Transverse colon (tissue), 4 donors: ENCODE data around the gene RAF1. TPM values are rescaled to one million over a fixed set of nuclear protein-coding genes. Genes with fewer than 3 reads are reported as not detected.

ENCODE experiments used
- DNase-seq: peaks from one replicate; pipeline ENCODE4 v3.0.0-alpha.2; 2019
- H3K27ac ChIP-seq, 4 donors: fragments of 200-600 bp; sonication (generic); 2 replicates each; pipeline ENCODE4 v1.5.1; 2016 to 2018; ENCODE audit warnings: inconsistent platforms in 4 of 4
- H3K27me3 ChIP-seq: fragments of 200-600 bp; sonication (generic); 2 replicates; pipeline ENCODE4 v1.5.1; 2017; ENCODE audit warnings: inconsistent platforms
- H3K36me3 ChIP-seq, 4 donors: fragments of 200-600 bp; sonication (generic); 2 replicates each; pipeline ENCODE4 v1.5.1; 2017 to 2019; ENCODE audit warnings: inconsistent platforms in 4 of 4
- H3K4me1 ChIP-seq, 4 donors: fragments of 200-600 bp; sonication (generic); 2 replicates each; pipeline ENCODE4 v1.5.1; 2017 to 2020; ENCODE audit warnings: inconsistent platforms in 4 of 4
- H3K4me3 ChIP-seq, 4 donors: fragments of 200-600 bp; sonication (generic); 1 replicate in 1 of 4; 2 replicates in 3 of 4; pipeline versions ENCODE4 v1.5.1 to v1.6.1; 2017 to 2019; ENCODE audit warnings: inconsistent platforms in 4 of 4
- H3K9me3 ChIP-seq, 2 donors: fragments of 200-600 bp; sonication (generic); 2 replicates each; pipeline ENCODE4 v1.5.1; 2017 to 2019; ENCODE audit warnings: inconsistent platforms in 2 of 2
- CTCF ChIP-seq, 5 experiments: fragments of 200-600 bp in 3 of 5; fragments of 450-650 bp in 2 of 5; sonication (generic) in 3 of 5; IDR thresholded peaks; 1 replicate in 2 of 5; 2 replicates in 3 of 5; pipeline ENCODE4 v1.5.1; 2016 to 2017; ENCODE audit warnings: antibody characterized with exemption in 5 of 5, inconsistent platforms in 3 of 5, mild to moderate bottlenecking in 2 of 5, moderate library complexity in 1 of 5
- EP300 ChIP-seq: sonication (generic); formaldehyde crosslinking; IDR thresholded peaks from one replicate; pipeline ENCODE4 v1.6.1; 2017; ENCODE audit warnings: antibody characterized with exemption, low read depth
- POLR2A ChIP-seq: fragments of 450-650 bp; IDR thresholded peaks from one replicate; pipeline ENCODE4 v1.6.1; 2016; ENCODE audit warnings: antibody characterized with exemption, mild to moderate bottlenecking, moderate library complexity
- POLR2AphosphoS5 ChIP-seq, 3 donors: sonication (generic); formaldehyde crosslinking; IDR thresholded peaks; one replicate each; pipeline ENCODE4 v1.6.1; 2016; ENCODE audit warnings: antibody characterized with exemption in 3 of 3
- WGBS, 2 donors: methylation state at CpG; one replicate each; pipeline ENCODE4 v1.1.5; 2018; ENCODE audit warnings: low coverage in 1 of 2; 5-methylcytosine and 5-hydroxymethylcytosine counted together
- in situ Hi-C, 4 donors: fragments of 200-750 bp; cut with MboI; loops; one replicate each; pipeline versions ENCODE4 v1.15.0 to v1.15.1; 2017; ENCODE audit warnings: low sequenced_read_pairs in 3 of 4, low pct_ligation_motif_present in 1 of 4, low pct_unique_long_range_greater_than_20kb in 1 of 4
- intact Hi-C: fragments of 100-400 bp; cut with DNase I; formaldehyde crosslinking; loops from one replicate; pipeline ENCODE4 v1.15.1; 2023; ENCODE audit warnings: low total_unique reads
- total RNA-seq, 4 donors: library from RNA; depleted of rRNA; stranded (reverse); fragments of >200 nt; gene quantifications; one replicate each; pipeline ENCODE4 v1.1.0, GENCODE V29; 2016

The RAF1 gene
- total RNA-seq, 4 donors from 2014 or later = 98.4 to 283 (median 132) TPM

GRCh38 chr3:12613250-12613649 is 50.7 kb downstream of the RAF1 start:
- WGBS, 2 donors = 57% methylated on average over 4 of the region's 4 CpGs; no CpG with 5 or more reads in 1 of the 2 donors
- Histone ChIP-seq H3K4me3 (no peak overlapping the region), H3K4me1 (no peaks in the 10 kb centered on the region), H3K36me3 (peaks cover 0 to 57% (median 16%) of the 10 kb centered on the region in 4 donors), H3K27me3 (no peaks in the 10 kb centered on the region), H3K9me3 (no peaks in the 10 kb centered on the region), H3K27ac (no peak overlapping the region)
- no peak for DNase-seq
- in situ Hi-C loops = no loop called here
- intact Hi-C loops = loop anchor here (5.0 kb wide), 1 partner anchor 1896 kb away; no protein-coding TSS in a partner anchor
- no peak for TF ChIP-seq POLR2A
- TF ChIP-seq POLR2AphosphoS5 (IDR thresholded peaks at IDR 0.05) = no peak
- no peak for TF ChIP-seq CTCF (IDR thresholded peaks at IDR 0.05)
- no peak for TF ChIP-seq EP300

GRCh38 chr3:12612514-12613226 is 51.2 kb downstream of the RAF1 start:
- Histone ChIP-seq H3K4me1 (no peaks in the 10 kb centered on the region), H3K9me3 (no peaks in the 10 kb centered on the region), H3K27ac (no peak overlapping the region), H3K4me3 (no peak overlapping the region), H3K27me3 (no peaks in the 10 kb centered on the region), H3K36me3 (peaks cover 0 to 55% (median 15%) of the 10 kb centered on the region in 4 donors)
- TF ChIP-seq EP300 (no peak), POLR2AphosphoS5 (IDR thresholded peaks at IDR 0.05) (no peak), POLR2A (no peak), CTCF (IDR thresholded peaks at IDR 0.05) (no peak)
- in situ Hi-C loops (no loop called here), intact Hi-C loops (loop anchor here (5.0 kb wide), 1 partner anchor 1895 kb away; no protein-coding TSS in a partner anchor)
- no peak for DNase-seq
- WGBS, 2 donors = 76 to 86% methylated on average over 4 to 6 of the region's 6 CpGs

- no peak for TF ChIP-seq POLR2A
- no peak for TF ChIP-seq EP300
- no peak for TF ChIP-seq POLR2AphosphoS5 (IDR thresholded peaks at IDR 0.05)
- TF ChIP-seq CTCF (IDR thresholded peaks at IDR 0.05) = no peak
- H3K9me3 ChIP-seq = no peaks in the 10 kb centered on the region
- DNase-seq = no peak
- H3K4me1 ChIP-seq = no peaks in the 10 kb centered on the region
- intact Hi-C loops = loop anchor here (5.0 kb wide), 1 partner anchor 1894 kb away; no protein-coding TSS in a partner anchor
- H3K4me3 ChIP-seq = no peak overlapping the region
- in situ Hi-C loops = no loop called here
- WGBS, 2 donors = 75 to 86% methylated on average over 3 to 5 of the region's 5 CpGs
- H3K27ac ChIP-seq = no peak overlapping the region
- H3K36me3 ChIP-seq = peaks cover 0 to 54% (median 15%) of the 10 kb centered on the region in 4 donors
- H3K27me3 ChIP-seq = no peaks in the 10 kb centered on the region
Measured at GRCh38 chr3:12611117-12611516, 52.8 kb downstream of the RAF1 start.

DNA sequence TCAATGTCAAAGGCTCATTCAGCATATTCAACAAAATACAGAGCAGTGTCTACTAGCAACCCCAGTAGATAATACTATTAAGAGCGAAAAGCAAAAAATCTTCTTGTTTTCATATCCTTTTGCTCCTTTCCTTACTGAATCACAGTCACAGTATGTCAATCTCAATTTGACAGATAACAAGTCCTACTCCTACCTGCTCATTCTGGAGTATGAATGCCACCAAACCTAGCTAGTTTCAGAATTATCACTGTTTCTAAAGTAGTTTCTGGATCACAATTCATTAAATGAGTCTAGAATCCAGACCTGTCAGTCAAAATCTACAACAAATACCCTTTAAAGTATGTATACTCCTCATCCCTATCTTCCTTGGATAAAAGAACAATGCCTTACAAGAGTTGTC is 55.5 kb downstream of the RAF1 start:
- TF ChIP-seq POLR2AphosphoS5 (IDR thresholded peaks at IDR 0.05) (no peak), EP300 (no peak), POLR2A (no peak), CTCF (IDR thresholded peaks at IDR 0.05) (no peak)
- in situ Hi-C loops = no loop called here
- H3K27ac ChIP-seq = no peak overlapping the region
- WGBS, 2 donors = 92 to 100% methylated on average over 1 of the region's 1 CpG
- H3K27me3 ChIP-seq = no peaks in the 10 kb centered on the region
- H3K4me1 ChIP-seq = no peaks in the 10 kb centered on the region
- no peaks in the 10 kb centered on the region for H3K9me3 ChIP-seq
- intact Hi-C loops = no loop called here
- no peak overlapping the region for H3K4me3 ChIP-seq
- peaks cover 0 to 62% (median 17%) of the 10 kb centered on the region in 4 donors for H3K36me3 ChIP-seq
- DNase-seq = no peak
